Epithelial cell of esophagus (primary cell): ENCODE data around the gene ADGRF1.

ENCODE experiments used
- DNase-seq: peaks from one replicate; pipeline ENCODE4 v3.0.0; 2010; ENCODE audit warnings: low read depth
- H3K4me3 ChIP-seq: 2 replicates; pipeline ENCODE4 v1.5.1; 2011; ENCODE audit warnings: mild to moderate bottlenecking, low read length, control low read depth
- TF ChIP-seq, protein P1 (sequence below): IDR thresholded peaks from 2 replicates; pipeline ENCODE4 v1.5.1; 2011; ENCODE audit warnings: low read depth, mild to moderate bottlenecking, low read length, control low read depth, inconsistent platforms; ENCODE audit not compliant: insufficient read depth; ENCODE audit errors: missing control alignments

The ADGRF1 gene

DNA sequence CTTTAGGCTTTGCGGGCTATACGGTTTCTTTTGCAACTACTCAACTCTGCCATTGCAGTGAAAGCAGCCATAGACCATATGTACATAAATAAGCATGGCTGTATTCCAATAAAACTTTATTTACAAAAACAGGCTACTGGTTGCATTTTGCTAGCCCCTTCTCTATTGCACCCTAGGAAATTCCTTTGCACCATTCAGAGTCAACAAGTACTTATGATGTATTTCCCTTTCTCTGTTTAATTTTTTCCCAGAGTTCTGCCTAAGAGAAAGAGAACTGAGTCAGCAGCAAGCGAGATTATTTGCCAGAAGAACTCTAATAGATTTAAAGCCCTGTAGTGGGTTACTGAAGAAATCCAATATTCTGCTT, 33.8 kb downstream of the ADGRF1 start:
- no peak for DNase-seq
- TF ChIP-seq, protein P1, sequence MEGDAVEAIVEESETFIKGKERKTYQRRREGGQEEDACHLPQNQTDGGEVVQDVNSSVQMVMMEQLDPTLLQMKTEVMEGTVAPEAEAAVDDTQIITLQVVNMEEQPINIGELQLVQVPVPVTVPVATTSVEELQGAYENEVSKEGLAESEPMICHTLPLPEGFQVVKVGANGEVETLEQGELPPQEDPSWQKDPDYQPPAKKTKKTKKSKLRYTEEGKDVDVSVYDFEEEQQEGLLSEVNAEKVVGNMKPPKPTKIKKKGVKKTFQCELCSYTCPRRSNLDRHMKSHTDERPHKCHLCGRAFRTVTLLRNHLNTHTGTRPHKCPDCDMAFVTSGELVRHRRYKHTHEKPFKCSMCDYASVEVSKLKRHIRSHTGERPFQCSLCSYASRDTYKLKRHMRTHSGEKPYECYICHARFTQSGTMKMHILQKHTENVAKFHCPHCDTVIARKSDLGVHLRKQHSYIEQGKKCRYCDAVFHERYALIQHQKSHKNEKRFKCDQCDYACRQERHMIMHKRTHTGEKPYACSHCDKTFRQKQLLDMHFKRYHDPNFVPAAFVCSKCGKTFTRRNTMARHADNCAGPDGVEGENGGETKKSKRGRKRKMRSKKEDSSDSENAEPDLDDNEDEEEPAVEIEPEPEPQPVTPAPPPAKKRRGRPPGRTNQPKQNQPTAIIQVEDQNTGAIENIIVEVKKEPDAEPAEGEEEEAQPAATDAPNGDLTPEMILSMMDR = no peak
- H3K4me3 ChIP-seq = no peak overlapping the region

DNA sequence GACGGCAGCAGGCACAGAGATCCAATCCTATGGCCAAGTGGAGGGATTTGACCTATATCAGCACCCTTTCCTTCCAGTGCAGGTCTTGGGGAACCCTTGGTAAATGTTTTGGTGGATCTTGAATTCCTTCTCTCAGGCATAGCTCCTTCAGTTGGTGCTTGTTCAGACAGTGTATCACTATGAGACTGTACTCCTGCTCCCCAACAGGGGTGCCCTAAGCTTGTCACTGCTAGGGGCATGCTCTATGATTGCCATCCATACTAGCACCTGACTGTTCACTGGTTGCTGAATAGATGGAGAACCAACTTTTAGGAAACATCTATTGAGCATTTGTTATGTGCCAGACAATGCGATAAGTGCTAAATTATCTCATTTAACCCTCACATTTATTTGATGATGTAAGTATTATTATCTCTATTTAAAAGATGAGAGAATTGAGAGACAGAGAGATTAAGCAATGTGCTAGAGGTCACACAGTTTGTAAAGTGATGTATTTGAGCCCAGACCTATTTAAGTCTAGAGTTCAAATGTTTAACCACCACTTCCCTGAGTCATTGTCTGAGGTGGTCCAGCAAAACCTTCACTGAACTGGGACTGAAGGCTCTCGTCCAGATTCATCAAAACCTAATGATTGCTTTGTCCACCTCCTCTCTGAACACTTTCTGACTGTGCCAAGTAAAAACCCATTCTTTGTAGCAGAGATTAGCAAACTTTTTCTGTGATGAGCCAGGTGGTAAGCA, 34.3 kb downstream of the ADGRF1 start:
- H3K4me3 ChIP-seq = no peak overlapping the region
- no peak for DNase-seq

DNA sequence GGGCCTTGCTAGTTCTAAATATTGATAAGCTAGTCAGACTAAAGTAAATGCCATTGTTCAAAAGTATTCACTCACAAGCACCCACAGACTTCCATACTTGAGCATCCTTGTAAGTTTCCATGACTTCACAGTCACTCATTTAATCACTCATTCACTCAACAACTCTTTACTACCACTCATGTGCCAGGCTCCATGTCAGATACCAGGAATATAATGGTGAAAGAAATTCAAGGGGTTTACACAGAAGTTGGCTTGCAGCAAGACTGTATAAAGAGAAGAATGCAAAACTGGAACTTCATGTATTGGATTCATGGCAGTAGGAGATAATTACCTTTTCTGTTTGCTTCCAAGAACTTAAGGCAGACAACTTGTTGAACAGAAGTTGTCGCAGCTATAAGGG, 36.6 kb downstream of the ADGRF1 start:
- H3K4me3 ChIP-seq = no peak overlapping the region
- TF ChIP-seq, protein P1 = no peak
- DNase-seq = no peak

More for the DNA sequence above, 34.3 kb downstream of the ADGRF1 start:
- TF ChIP-seq, protein P1 = no peak

DNA sequence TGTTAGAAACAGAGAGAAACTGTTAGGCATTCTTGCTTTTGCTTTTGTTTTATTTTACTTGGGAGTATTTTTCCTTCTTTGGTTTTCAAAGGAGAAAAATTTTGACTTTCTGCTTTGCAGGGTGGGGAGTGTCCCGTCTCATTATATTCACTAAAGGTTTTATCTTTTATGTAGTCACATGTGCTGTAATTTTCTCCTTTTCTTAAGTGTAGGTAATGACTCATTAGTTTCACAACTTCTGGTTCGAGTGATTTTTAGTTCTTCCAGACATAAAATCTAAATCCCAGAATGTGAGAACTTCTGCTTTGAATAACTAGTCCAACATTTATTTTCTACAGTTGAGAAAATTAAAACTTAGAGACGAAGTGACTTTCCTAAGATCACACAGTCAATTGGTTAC, 37.7 kb downstream of the ADGRF1 start:
- peak; percentile 58 for DNase-seq
- TF ChIP-seq, protein P1 = no peak
- H3K4me3 ChIP-seq = no peak overlapping the region

DNA sequence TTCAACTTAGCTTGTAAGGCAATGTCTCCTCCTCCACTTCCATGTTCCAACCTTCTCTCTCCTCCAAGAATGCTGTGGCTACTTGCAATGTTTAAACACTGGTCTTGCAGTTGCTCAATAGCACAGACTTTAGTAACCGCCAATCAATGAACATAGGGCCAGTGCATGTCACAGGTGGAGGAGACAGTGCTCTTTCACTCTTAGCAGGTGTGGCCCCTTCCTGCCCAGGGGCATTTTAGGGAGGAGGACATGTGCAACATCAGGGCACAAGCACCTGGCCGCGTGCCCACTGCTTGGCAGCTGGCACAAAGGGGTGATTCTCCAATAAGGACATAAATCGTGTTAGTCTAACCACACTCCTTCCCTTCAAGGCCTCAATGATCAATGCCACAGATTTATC, 41.3 kb downstream of the ADGRF1 start:
- DNase-seq = peak; percentile 11
- no peak overlapping the region for H3K4me3 ChIP-seq
- TF ChIP-seq, protein P1 = no peak

DNA sequence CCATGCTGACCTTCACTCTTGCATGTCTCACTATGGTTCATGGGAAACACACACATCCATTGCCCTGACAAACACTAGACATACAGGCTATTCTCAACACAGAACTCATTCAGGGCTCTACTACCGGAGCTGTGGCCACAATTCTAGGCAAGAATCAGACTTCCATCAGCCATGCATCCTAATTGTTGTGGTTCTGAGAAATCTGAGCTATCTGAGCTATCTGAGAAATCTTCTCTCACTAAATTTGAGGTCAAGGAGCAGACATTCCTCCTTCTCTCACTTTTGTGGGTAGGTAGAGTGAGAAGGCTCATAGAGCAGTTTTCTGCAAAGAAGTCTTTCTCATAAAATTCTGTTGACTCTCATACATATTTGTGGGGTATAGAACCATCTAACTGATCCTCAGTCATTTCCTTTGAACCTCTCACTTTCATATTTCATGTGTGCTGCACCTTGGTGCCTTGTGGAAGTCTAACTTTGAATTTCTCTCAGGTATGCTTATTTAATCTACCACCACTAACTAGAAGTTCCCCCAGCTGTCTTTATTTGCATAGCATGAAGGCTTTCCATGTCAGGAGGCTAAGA, 43.6 kb downstream of the ADGRF1 start:
- no peak for DNase-seq
- TF ChIP-seq, protein P1 = no peak
- no peak overlapping the region for H3K4me3 ChIP-seq

DNA sequence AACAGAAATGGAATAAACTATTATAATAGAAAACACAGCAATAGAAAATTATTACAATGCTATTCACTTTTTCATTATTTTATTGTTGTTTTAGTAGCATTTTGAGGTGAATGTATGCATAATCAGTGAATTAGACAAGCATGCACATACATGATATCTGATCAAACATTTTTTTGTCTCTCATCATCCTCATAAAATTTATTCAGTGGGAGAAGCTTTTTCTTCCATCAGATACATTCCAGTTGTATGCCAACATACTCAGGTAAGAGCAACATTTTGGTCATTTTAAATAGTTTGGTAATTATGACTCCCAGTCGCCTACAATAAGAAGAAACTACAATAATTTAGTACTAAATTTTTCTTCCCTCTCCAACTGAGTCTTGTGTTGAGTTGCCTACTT, 44.5 kb downstream of the ADGRF1 start:
- no peak for DNase-seq
- H3K4me3 ChIP-seq = no peak overlapping the region
- TF ChIP-seq, protein P1 = no peak
